ENCODE data around the gene TTC21A.

- TF ChIP-seq CBX5 (IDR thresholded peaks at IDR 0.05; ENCODE audit: low read depth) (no peak), PAX8 (IDR thresholded peaks at IDR 0.05) (no peak), EZH2 (IDR thresholded peaks at IDR 0.05; ENCODE audit: borderline replicate concordance, control insufficient read depth, low read depth, low read length) (no peak), ZNF384 (IDR thresholded peaks at IDR 0.05; ENCODE audit: borderline replicate concordance, low read depth, low read length) (no peak), NRF1 (conservative IDR thresholded peaks at IDR 0.05; ENCODE audit: low read depth, low read length) (no peak)
These were observed 30.0 kb downstream of the TTC21A start for GRCh38 chr3:39137435-39137936.
